Natural killer cell treated with Interleukin-12 subunit alpha and Interleukin-12 subunit beta and Interleukin-15 and Interleukin-18, amount 100 ng/mL, for 72 hours (primary cell): ENCODE results near the gene CALN1. TPM values are rescaled to one million over a fixed set of nuclear protein-coding genes. Genes with fewer than 3 reads are reported as not detected.

ENCODE experiments used
- ATAC-seq, 2 donors: fragments of 150-1000 bp; cut with Tn5 transposase in 1 of 2; sonication (Bioruptor Pico), chemical (Tn5 transposase) in 1 of 2; 2 replicates each; pipeline ENCODE4 v1.10.0; 2021
- DNase-seq: peaks from one replicate; pipeline ENCODE4 v3.0.0; 2022; ENCODE audit warnings: low spot score
- H3K27ac Mint-ChIP-seq, 2 donors: 1 replicate in 1 of 2; 2 replicates in 1 of 2; pipeline ENCODE4 v1.8.0; 2022; ENCODE audit warnings: mixed read lengths in 2 of 2, mild to moderate bottlenecking in 1 of 2, moderate library complexity in 1 of 2
- H3K27me3 Mint-ChIP-seq, 2 donors: 1 replicate in 1 of 2; 2 replicates in 1 of 2; pipeline ENCODE4 v1.8.0; 2022; ENCODE audit warnings: mixed read lengths in 2 of 2
- H3K36me3 Mint-ChIP-seq: one replicate; pipeline ENCODE4 v1.8.0; 2022; ENCODE audit warnings: mixed read lengths
- H3K4me1 Mint-ChIP-seq, 2 donors: 1 replicate in 1 of 2; 2 replicates in 1 of 2; pipeline ENCODE4 v1.8.0; 2022; ENCODE audit warnings: low read depth in 2 of 2, mixed read lengths in 2 of 2, mild to moderate bottlenecking in 1 of 2
- H3K4me3 Mint-ChIP-seq: one replicate; pipeline ENCODE4 v1.8.0; 2022; ENCODE audit warnings: mixed read lengths
- H3K9me3 Mint-ChIP-seq: 2 replicates; pipeline ENCODE4 v1.8.0; 2022; ENCODE audit warnings: mixed read lengths
- total RNA-seq, 2 donors: library from RNA; stranded (reverse); gene quantifications; one replicate each; pipeline ENCODE4 v1.2.3, GENCODE V29; 2022

The CALN1 gene
- total RNA-seq, 2 donors from 2014 or later, result not detected

DNA sequence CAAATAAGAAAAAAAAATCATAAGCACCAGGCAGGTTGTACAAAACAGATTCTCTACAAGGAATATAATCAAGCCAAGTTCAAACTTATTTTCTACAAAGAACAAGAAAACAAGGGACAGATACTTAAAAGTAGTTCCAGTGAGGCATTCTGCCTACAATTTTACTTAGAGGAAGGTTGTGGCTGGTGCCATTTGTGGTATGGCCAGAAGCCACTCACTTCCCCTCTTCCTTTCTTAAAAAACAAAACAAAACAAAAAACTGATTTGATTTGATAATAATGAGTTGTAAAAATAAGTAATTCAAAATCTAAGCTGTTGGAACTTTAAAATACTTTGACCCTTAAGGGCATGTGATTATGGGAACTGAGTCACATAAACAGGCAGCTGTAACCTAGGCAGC is 420.6 kb downstream of the CALN1 start:
- peaks cover 4% of the 10 kb centered on the region for H3K9me3 Mint-ChIP-seq
- no peaks in the 10 kb centered on the region for H3K36me3 Mint-ChIP-seq

DNA sequence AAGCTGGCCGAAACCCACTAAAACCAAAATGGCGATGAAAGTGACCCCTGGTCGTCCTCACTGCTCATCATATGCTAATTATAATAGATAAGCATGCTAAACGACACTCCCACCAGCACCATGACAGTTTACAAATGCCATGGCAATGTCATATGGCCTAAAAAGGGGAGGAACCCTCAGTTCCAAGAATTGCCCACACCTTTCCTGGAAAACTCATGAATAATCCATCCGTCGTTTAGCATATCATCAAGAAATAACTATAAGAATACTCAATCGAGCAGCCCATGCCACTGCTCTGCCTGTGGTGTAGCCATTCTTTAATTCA is 422.0 kb downstream of the CALN1 start:
- no peak overlapping the region for H3K4me3 Mint-ChIP-seq
- no peaks in the 10 kb centered on the region for H3K27me3 Mint-ChIP-seq
- no peak overlapping the region for H3K27ac Mint-ChIP-seq
- H3K9me3 Mint-ChIP-seq, result peaks cover 4% of the 10 kb centered on the region
- H3K4me1 Mint-ChIP-seq, result peaks cover 0 to 3% of the 10 kb centered on the region in 2 donors
- no peaks in the 10 kb centered on the region for H3K36me3 Mint-ChIP-seq
- DNase-seq, result no peak
- ATAC-seq, result no peak

More for the DNA sequence above, 420.6 kb downstream of the CALN1 start:
- no peak overlapping the region for H3K4me3 Mint-ChIP-seq
- peaks cover 0 to 3% of the 10 kb centered on the region in 2 donors for H3K4me1 Mint-ChIP-seq
- ATAC-seq (no peak), DNase-seq (no peak)
- H3K27ac Mint-ChIP-seq, result no peak overlapping the region
- H3K27me3 Mint-ChIP-seq, result no peaks in the 10 kb centered on the region

- DNase-seq (no peak), ATAC-seq (no peak)
- Mint-ChIP-seq H3K27me3 (no peaks in the 10 kb centered on the region), H3K9me3 (peaks cover 4% of the 10 kb centered on the region), H3K4me1 (peaks cover 0 to 3% of the 10 kb centered on the region in 2 donors), H3K27ac (no peak overlapping the region), H3K36me3 (no peaks in the 10 kb centered on the region), H3K4me3 (no peak overlapping the region)
Observed at GRCh38 chr7:71988201-71988600, 423.9 kb downstream of the CALN1 start.

DNA sequence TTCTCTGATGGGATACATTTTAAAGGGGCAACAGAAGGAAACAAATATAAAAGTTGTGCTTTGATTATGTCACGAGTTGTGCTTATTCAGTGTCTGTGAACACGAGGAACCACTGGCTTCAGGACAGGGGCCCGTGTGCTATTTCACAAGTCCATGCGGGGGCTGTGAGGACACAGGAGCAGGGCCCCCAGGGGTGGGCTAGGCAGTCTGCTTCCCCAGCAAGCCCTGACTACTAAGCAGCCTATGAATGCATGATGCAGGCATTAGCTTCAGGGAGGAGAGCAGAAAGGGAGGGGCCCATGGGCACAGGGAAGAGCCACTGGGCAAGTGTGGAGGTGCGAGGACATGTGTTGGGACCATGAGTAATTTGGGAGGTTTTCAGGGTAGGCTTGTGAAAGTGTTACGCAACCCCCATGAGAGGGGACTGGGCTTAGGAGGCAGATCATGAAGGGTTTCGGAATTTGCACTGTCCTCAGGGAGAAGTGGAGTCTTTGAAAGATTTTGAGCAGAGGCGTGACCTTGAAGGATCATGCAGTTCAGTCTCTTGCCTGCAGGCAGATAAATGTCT is 424.9 kb downstream of the CALN1 start:
- H3K27ac Mint-ChIP-seq, result no peak overlapping the region
- no peak overlapping the region for H3K4me3 Mint-ChIP-seq
- peaks cover 4% of the 10 kb centered on the region for H3K9me3 Mint-ChIP-seq

DNA sequence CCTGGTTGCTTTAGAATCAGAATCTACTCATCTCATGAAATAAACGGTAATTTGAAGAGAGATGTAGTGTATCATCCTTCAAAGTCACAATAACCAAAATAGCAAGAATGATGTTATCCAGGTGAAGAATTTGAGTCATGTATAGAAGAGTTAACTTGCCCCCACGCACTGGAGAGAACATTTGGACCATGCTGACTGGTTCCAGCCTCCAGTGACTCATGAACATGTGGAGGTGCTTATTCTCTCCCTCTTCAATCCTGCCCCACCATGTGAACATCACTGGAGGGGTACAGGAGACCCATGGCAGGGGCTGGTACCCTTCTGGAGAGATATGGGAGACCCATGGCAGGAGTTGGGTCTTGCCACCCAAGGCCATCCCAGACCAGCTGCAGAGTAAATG is 427.8 kb downstream of the CALN1 start:
- Mint-ChIP-seq H3K27ac (no peak overlapping the region), H3K9me3 (no peaks in the 10 kb centered on the region), H3K36me3 (no peaks in the 10 kb centered on the region), H3K4me3 (no peak overlapping the region), H3K27me3 (no peaks in the 10 kb centered on the region), H3K4me1 (peaks cover 0 to 3% of the 10 kb centered on the region in 2 donors)
- ATAC-seq (peak in 1 of 2 donors; percentile 35), DNase-seq (no peak)

More for the DNA sequence above, 424.9 kb downstream of the CALN1 start:
- Mint-ChIP-seq H3K36me3 (no peaks in the 10 kb centered on the region), H3K4me1 (peaks cover 0 to 3% of the 10 kb centered on the region in 2 donors), H3K27me3 (no peaks in the 10 kb centered on the region)
- no peak for DNase-seq
- ATAC-seq, result no peak

DNA sequence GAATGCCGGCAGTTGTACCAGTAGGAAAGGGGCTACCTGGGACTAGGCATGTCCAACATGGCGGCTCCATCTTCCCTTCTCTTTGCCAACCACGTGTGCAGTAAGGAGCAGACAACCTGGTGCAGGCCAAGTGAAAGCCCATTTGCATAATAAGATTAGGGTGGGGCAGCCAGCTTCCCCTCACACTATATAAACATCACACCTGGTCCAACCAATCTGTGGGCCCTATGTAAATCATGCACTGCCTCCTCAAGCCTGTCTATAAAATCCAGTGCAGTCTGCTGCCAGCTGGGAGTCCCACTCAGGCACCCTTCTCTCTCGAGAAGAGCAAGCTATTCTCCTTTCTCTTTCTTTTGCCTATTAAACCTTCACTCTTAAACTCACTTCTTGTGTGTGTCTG is 429.3 kb downstream of the CALN1 start:
- Mint-ChIP-seq H3K27me3 (no peaks in the 10 kb centered on the region), H3K4me1 (peaks cover 0 to under 1% of the 10 kb centered on the region in 2 donors), H3K4me3 (no peak overlapping the region), H3K27ac (no peak overlapping the region), H3K9me3 (no peaks in the 10 kb centered on the region), H3K36me3 (no peaks in the 10 kb centered on the region)
- no peak for ATAC-seq
- DNase-seq, result no peak

- no peak overlapping the region for H3K4me3 Mint-ChIP-seq
- DNase-seq (no peak), ATAC-seq (no peak)
- no peaks in the 10 kb centered on the region for H3K27me3 Mint-ChIP-seq
- no peaks in the 10 kb centered on the region for H3K4me1 Mint-ChIP-seq
- no peak overlapping the region for H3K27ac Mint-ChIP-seq
- no peaks in the 10 kb centered on the region for H3K9me3 Mint-ChIP-seq
- H3K36me3 Mint-ChIP-seq, result no peaks in the 10 kb centered on the region
Observed at GRCh38 chr7:71976645-71977044, 435.5 kb downstream of the CALN1 start.

- DNase-seq (no peak), ATAC-seq (no peak)
- Mint-ChIP-seq H3K4me3 (no peak overlapping the region), H3K27me3 (no peaks in the 10 kb centered on the region), H3K36me3 (no peaks in the 10 kb centered on the region), H3K9me3 (no peaks in the 10 kb centered on the region), H3K27ac (no peak overlapping the region), H3K4me1 (no peaks in the 10 kb centered on the region)
Observed at GRCh38 chr7:71974611-71975010, 437.5 kb downstream of the CALN1 start.

DNA sequence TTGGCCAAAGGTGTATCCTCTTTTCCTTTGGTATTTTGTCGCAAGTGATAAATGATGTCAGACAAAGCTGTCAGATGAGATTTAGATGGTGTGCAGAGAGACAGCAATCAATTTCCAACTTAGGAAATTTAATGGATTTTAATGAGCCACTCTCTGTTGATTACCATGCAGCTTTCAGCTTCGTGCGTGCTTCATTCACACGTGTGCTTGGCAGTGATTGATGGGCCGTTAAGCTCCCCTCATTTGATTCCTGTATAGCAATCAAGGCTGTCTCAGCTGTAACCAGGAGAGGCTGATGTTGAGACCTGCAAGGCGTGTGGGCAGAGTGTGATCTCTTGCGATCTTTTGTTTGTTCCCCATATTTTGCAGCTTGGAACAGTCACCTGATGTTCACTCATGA is 439.6 kb downstream of the CALN1 start:
- H3K4me3 Mint-ChIP-seq, result no peak overlapping the region
- no peaks in the 10 kb centered on the region for H3K27me3 Mint-ChIP-seq
- no peak for DNase-seq
- no peaks in the 10 kb centered on the region for H3K9me3 Mint-ChIP-seq
- H3K4me1 Mint-ChIP-seq, result no peaks in the 10 kb centered on the region
- H3K27ac Mint-ChIP-seq, result no peak overlapping the region
- ATAC-seq, result no peak
- no peaks in the 10 kb centered on the region for H3K36me3 Mint-ChIP-seq

GRCh38 chr7:71970725-71971124 is 441.4 kb downstream of the CALN1 start:
- Mint-ChIP-seq H3K27me3 (no peaks in the 10 kb centered on the region), H3K27ac (no peak overlapping the region), H3K4me1 (no peaks in the 10 kb centered on the region), H3K4me3 (no peak overlapping the region), H3K36me3 (no peaks in the 10 kb centered on the region), H3K9me3 (no peaks in the 10 kb centered on the region)
- no peak for ATAC-seq
- no peak for DNase-seq

- H3K4me3 Mint-ChIP-seq, result no peak overlapping the region
- no peaks in the 10 kb centered on the region for H3K4me1 Mint-ChIP-seq
- DNase-seq (no peak), ATAC-seq (no peak)
- peaks cover 6% of the 10 kb centered on the region for H3K9me3 Mint-ChIP-seq
- no peaks in the 10 kb centered on the region for H3K36me3 Mint-ChIP-seq
- no peaks in the 10 kb centered on the region for H3K27me3 Mint-ChIP-seq
- no peak overlapping the region for H3K27ac Mint-ChIP-seq
Observed at GRCh38 chr7:71962636-71963035, 449.5 kb downstream of the CALN1 start.

GRCh38 chr7:71961283-71961682 is 450.9 kb downstream of the CALN1 start:
- H3K36me3 Mint-ChIP-seq, result no peaks in the 10 kb centered on the region
- ATAC-seq, result no peak
- DNase-seq, result no peak
- no peaks in the 10 kb centered on the region for H3K4me1 Mint-ChIP-seq
- H3K27me3 Mint-ChIP-seq, result no peaks in the 10 kb centered on the region
- no peak overlapping the region for H3K4me3 Mint-ChIP-seq
- peaks cover 6% of the 10 kb centered on the region for H3K9me3 Mint-ChIP-seq
- no peak overlapping the region for H3K27ac Mint-ChIP-seq

DNA sequence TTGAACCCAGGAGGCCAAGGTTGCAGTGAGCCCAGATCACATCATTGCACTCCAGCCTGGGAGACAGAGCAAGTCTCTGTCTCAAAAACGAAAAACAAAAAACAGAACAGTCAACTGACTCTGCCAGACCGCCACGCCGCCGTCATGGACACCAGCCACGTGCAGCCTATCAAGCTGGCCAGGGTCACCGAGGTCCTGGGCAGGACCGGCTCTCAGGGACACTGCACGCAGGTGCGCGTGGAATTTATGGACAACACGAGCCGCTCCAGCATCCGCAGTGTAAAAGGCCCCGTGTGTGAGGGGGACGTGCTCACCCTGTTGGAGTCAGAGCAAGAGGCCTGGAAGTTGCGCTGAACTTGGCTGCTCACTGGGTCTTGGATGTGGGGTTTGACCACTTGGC is 470.0 kb downstream of the CALN1 start:
- H3K36me3 Mint-ChIP-seq, result no peaks in the 10 kb centered on the region
- no peak for ATAC-seq
- no peaks in the 10 kb centered on the region for H3K4me1 Mint-ChIP-seq
- H3K27ac Mint-ChIP-seq, result no peak overlapping the region
- no peaks in the 10 kb centered on the region for H3K27me3 Mint-ChIP-seq
- no peak for DNase-seq
- peaks cover 9% of the 10 kb centered on the region for H3K9me3 Mint-ChIP-seq
- no peak overlapping the region for H3K4me3 Mint-ChIP-seq

- Mint-ChIP-seq H3K9me3 (peaks cover 15% of the 10 kb centered on the region), H3K4me1 (no peaks in the 10 kb centered on the region), H3K4me3 (no peak overlapping the region), H3K27me3 (no peaks in the 10 kb centered on the region), H3K27ac (no peak overlapping the region), H3K36me3 (no peaks in the 10 kb centered on the region)
- no peak for DNase-seq
- ATAC-seq, result no peak
Observed at GRCh38 chr7:71937840-71938371, 474.2 kb downstream of the CALN1 start.

- no peak for DNase-seq
- no peaks in the 10 kb centered on the region for H3K27me3 Mint-ChIP-seq
- no peak overlapping the region for H3K4me3 Mint-ChIP-seq
- peaks cover 15% of the 10 kb centered on the region for H3K9me3 Mint-ChIP-seq
- no peak for ATAC-seq
- no peak overlapping the region for H3K27ac Mint-ChIP-seq
- H3K36me3 Mint-ChIP-seq, result no peaks in the 10 kb centered on the region
- no peaks in the 10 kb centered on the region for H3K4me1 Mint-ChIP-seq
Observed at GRCh38 chr7:71935674-71936073, 476.5 kb downstream of the CALN1 start.
